Cardiac atrium fibroblast (primary cell): ENCODE measurements around the gene TSEN34. TPM values are rescaled to one million over a fixed set of nuclear protein-coding genes. Genes with fewer than 3 reads are reported as not detected.

ENCODE experiments used
- total RNA-seq: library from RNA; depleted of rRNA; stranded (reverse); fragments of >200 nt; gene quantifications from 2 replicates; pipeline ENCODE4 v1.2.3, GENCODE V29; 2015

TSEN34 gene
- 82.1 and 116 TPM in 2 replicates for total RNA-seq

GRCh38 chr19:54191011-54191810 lies at the start of gene TSEN34:
TSS of gene TSEN34 (plus strand) at chr19:54191308. CDS start at chr19:54191365, 57 bp downstream.

GRCh38 chr19:54159352-54160181 lies 31.5 kb upstream of the TSEN34 start, which contains the start of gene LENG1:
TSS of gene LENG1 (minus strand) at chr19:54159721. CDS start at chr19:54159695, 26 bp downstream.

GRCh38 chr19:54172471-54173358 lies 18.4 kb upstream of the TSEN34 start, which contains the start of gene TMC4:
TSS of gene TMC4 (minus strand) at chr19:54173160. CDS start at chr19:54173117, 43 bp downstream.

GRCh38 chr19:54189145-54189734 lies 1.9 kb upstream of the TSEN34 start, which contains the start of gene MBOAT7:
TSS of gene MBOAT7 (minus strand) at chr19:54189580. CDS start at chr19:54188508, 1,072 bp downstream.

GRCh38 chr19:54222474-54223276 lies 31.6 kb downstream of the TSEN34 start, which contains the start of gene LILRB3:
TSS of gene LILRB3 (minus strand) at chr19:54223007. CDS start at chr19:54222976, 31 bp downstream.

GRCh38 chr19:54242646-54243045 lies 51.5 kb downstream of the TSEN34 start, which contains the start of gene LILRA6:
TSS of gene LILRA6 (minus strand) at chr19:54242790.

Other genes with a start within 250 kb of the TSEN34 start
- gene CACNG8, start 228.4 kb upstream of the TSEN34 start, total RNA-seq, result 0.72 and 0.97 TPM in 2 replicates
- gene CACNG6, start 199.7 kb upstream of the TSEN34 start, total RNA-seq, result 0.16 and 0.72 TPM in 2 replicates
- not detected in 2 replicates for gene VSTM1, start 127.4 kb upstream of the TSEN34 start, total RNA-seq
- not detected in 2 replicates for gene TARM1, start 109.9 kb upstream of the TSEN34 start, total RNA-seq
- gene OSCAR, start 90.5 kb upstream of the TSEN34 start, total RNA-seq, result 0.49 and 2.0 TPM in 2 replicates
- gene NDUFA3, start 88.5 kb upstream of the TSEN34 start, total RNA-seq, result 13.4 and 40.8 TPM in 2 replicates
- 13.9 and 22.2 TPM in 2 replicates for gene TFPT, start 75.7 kb upstream of the TSEN34 start, total RNA-seq
- gene PRPF31, start 75.6 kb upstream of the TSEN34 start, total RNA-seq, result 50.2 and 52.7 TPM in 2 replicates
- gene CNOT3, start 53.5 kb upstream of the TSEN34 start, total RNA-seq, result 15.5 and 20.4 TPM in 2 replicates
- 3.4 and 4.5 TPM in 2 replicates for gene LENG1, start 31.6 kb upstream of the TSEN34 start, total RNA-seq
- 0.32 and 0.90 TPM in 2 replicates for gene TMC4, start 18.1 kb upstream of the TSEN34 start, total RNA-seq
- 98.8 and 123 TPM in 2 replicates for gene MBOAT7, start 1.7 kb upstream of the TSEN34 start, total RNA-seq
- gene RPS9, start 9.6 kb downstream of the TSEN34 start, total RNA-seq, result 2,181 and 2,831 TPM in 2 replicates
- not detected in 2 replicates for gene LILRB3, start 31.7 kb downstream of the TSEN34 start, total RNA-seq
- not detected in 2 replicates for gene LILRA6, start 51.5 kb downstream of the TSEN34 start, total RNA-seq
- gene LILRB5, start 66.0 kb downstream of the TSEN34 start, total RNA-seq, result not detected in 2 replicates
- not detected in 2 replicates for gene LILRB2, start 89.8 kb downstream of the TSEN34 start, total RNA-seq
- not detected in 2 replicates for gene LILRA5, start 121.9 kb downstream of the TSEN34 start, total RNA-seq
- not detected in 2 replicates for gene LILRA4, start 147.9 kb downstream of the TSEN34 start, total RNA-seq
- gene LAIR1, start 173.6 kb downstream of the TSEN34 start, total RNA-seq, result not detected in 2 replicates
- gene TTYH1, start 224.2 kb downstream of the TSEN34 start, total RNA-seq, result 0.16 TPM in 1 of 2 replicates, not detected in the other